ENCODE results near the gene CHIC2.

CHIC2 gene

DNA sequence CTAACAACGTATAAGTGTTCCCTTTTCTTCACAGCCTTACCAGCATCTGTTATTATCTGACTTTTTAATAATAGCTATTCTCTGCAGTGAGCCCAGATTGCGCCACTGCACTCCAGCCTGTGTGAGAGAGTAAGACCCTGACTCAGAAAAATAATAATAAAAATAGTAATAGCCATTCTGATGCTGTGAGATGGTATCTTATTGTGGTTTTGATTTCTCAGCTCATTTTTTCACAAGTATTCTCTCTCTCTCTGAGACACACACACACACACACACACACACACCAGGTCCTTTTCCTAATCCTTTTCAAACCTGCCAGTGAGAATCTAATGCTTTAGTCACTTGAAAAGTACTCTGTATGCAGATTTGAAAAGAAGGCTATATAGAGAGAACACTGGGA is 89.8 kb downstream of the CHIC2 start:
- intact Hi-C loops (cut with DNase I) = no loop called here
- DNase-seq = no peak

DNA sequence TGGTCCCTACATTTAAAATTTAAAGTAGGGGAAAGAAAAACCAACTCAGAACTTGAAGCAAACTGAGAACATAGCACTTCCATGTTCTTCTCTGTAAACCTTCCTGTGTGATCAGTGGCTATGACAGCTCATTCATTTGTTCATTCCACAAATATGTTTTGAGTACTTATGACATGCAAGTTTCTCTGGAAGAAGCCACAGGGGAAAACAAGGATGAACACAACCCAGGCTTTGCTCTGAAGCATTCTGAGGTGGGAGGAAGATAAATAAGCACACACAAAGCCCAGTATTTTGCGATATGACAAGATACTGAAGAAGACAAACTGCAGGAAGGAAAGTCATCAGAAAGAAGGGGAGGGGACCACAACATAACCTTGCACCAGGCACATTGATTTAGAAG is 96.4 kb downstream of the CHIC2 start:
- DNase-seq = no peak
- intact Hi-C loops (cut with DNase I) = no loop called here

DNA sequence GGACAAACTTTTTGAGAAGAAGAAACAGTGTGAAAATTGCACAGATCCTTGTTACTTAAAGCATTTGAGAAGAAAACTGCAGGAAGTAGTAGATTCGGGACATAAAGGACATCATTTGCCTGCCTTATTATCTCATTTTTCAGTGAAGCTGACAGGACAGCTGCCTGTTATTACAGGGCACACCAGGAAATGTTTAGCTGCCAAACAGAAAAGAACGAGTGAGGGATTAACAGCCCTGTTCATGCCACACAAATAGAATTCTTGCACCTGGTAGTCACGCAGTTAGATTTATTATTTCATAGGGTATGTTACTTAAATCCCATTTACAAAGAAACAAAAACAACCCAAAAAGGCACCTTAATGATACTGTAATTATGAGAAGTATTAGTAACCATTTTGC is 100.6 kb downstream of the CHIC2 start:
- DNase-seq = no peak
- intact Hi-C loops (cut with DNase I) = no loop called here

DNA sequence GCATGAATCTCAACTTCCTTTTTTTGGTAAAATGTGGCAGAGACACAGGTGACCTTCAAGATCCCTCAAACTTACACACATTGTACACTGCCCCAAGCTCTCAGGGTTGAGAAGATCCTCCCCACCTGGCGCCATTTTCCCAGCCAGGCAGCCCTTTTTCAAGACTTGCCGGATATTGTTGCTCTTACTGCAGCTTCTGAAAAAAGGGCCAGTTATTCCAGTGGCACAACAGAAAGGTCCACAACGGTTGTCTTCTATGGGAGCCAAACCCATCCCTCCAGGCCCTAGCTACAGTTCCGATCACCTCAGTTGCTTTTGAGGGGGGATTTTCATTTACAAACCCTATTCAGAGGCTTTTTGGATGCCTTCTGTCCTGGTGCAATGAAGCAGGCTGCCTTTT is 101.1 kb downstream of the CHIC2 start:
- intact Hi-C loops (cut with DNase I) = no loop called here
- DNase-seq = no peak

DNA sequence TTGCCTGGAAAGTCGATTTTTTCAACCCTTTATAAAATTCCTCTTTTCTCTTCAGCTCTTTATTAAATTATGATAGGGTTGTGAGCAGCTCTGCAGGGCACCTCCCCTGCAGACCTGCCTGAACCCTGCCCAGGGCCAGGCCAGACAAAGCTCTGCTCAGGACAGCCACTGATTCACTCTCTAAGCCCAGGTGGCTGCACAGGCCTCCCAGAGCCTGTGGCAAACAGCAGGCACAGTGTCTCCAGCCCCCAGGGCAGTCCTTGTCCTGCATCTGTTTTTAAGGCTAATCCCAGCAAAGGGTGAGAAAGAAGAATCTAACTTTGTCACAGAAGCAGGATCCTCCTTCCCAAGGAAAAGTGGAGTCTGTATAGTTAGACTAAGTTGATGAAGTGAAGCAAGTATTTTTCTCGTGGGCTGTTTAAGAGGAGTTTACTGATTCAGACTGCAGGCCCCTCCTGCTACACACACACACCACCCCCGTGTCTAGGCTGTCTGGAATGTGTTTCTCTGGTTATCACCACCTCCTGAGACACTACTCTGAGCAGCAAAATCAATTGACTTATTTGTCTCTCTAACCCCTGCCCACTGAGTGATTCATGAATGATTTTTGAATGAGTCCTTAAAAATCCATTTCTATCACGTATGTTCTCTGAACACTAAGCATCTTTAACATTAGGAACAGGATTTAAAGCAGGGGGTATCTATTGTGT is 101.7 kb downstream of the CHIC2 start:
- intact Hi-C loops (cut with DNase I) = no loop called here
- DNase-seq = no peak

DNA sequence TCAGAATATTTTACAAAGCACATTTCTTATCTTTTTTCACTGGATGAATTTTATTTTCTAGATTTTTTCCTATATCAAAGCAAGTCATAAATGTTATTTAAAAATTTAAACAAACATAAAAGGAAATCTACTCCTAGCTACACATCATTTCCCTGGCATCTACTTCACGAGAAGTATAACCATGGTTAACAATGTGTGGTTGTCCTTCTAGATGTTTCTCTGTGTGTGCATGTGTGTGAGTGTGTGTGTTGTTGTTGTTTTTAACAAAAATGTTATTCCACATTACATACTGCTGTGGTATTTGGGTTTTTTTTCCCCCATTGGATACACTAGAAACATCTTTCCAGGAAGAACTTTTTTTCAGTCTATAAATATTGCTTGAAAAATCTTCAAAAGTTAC is 103.1 kb downstream of the CHIC2 start:
- intact Hi-C loops (cut with DNase I) = no loop called here
- DNase-seq = no peak

DNA sequence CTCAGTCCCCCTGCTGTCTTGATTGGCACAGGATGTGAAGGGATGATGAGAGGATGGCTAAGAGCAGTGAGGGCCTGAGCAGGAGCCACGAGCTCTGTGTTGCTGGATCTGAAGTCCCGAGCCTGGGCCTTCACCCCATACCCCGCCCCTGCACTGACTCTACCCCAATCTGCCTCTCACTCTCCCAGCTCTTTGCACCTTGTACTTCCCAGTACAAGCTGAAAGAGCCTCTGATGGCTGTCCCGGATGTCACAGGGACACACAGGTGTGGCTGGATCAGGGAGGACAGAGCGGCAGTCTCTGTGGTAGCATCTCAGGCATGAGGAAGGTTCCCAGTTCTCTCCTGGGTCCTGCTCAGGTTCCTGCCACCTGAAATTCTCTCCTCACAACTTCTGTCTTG is 103.6 kb downstream of the CHIC2 start:
- intact Hi-C loops (cut with DNase I) = no loop called here
- DNase-seq = no peak

Measured in head of caudate nucleus (tissue), 42 donors.